WTC11 (cell line): ENCODE measurements around the gene ZBTB25. TPM values are rescaled to one million over a fixed set of nuclear protein-coding genes. Genes with fewer than 3 reads are reported as not detected.

Source experiments
- ATAC-seq: fragments of 200-7000 bp; cut with Tn5 transposase; 2 replicates; pipeline ENCODE4 v1.10.0; 2021; ENCODE audit warnings: mild to moderate bottlenecking, moderate library complexity
- CTCF ChIA-PET: fragments of 300-600 bp; sonication (Branson Sonifier 250); formaldehyde crosslinking; loops from one replicate; lab custom pipeline; 2021; ENCODE audit warnings: antibody characterized with exemption; lab: Charles Lee
- POLR2A ChIA-PET: fragments of 350-600 bp; sonication (Branson Sonifier 250); formaldehyde crosslinking; loops from one replicate; lab custom pipeline; 2021; ENCODE audit warnings: antibody characterized with exemption; lab: Charles Lee
- DNase-seq: peaks from one replicate; pipeline ENCODE4 v3.0.0; 2021; ENCODE audit warnings: low spot score
- H3K27ac Mint-ChIP-seq: 2 replicates; pipeline ENCODE4 v1.8.0; 2021; ENCODE audit warnings: mixed read lengths
- H3K27me3 Mint-ChIP-seq: 2 replicates; pipeline ENCODE4 v1.8.0; 2021; ENCODE audit warnings: low read depth, mild to moderate bottlenecking, moderate library complexity, mixed read lengths
- H3K36me3 Mint-ChIP-seq: 2 replicates; pipeline ENCODE4 v1.8.0; 2021; ENCODE audit warnings: mixed read lengths
- H3K4me1 Mint-ChIP-seq: 2 replicates; pipeline ENCODE4 v1.8.0; 2022; ENCODE audit warnings: mixed read lengths
- H3K4me3 Mint-ChIP-seq: 2 replicates; pipeline ENCODE4 v1.8.0; 2021; ENCODE audit warnings: mild to moderate bottlenecking, moderate library complexity, mixed read lengths
- H3K9me3 Mint-ChIP-seq: 2 replicates; pipeline ENCODE4 v1.8.0; 2021; ENCODE audit warnings: mixed read lengths
- ATF1 ChIP-seq: sonication (generic); formaldehyde crosslinking; IDR thresholded peaks from 2 replicates; pipeline ENCODE4 v1.8.1; 2023; ENCODE audit warnings: mild to moderate bottlenecking, moderate library complexity, missing genetic modification reagents
- CBFB ChIP-seq: sonication (generic); formaldehyde crosslinking; IDR thresholded peaks from 2 replicates; pipeline ENCODE4 v1.8.1; 2022; ENCODE audit warnings: mild to moderate bottlenecking, low read depth, missing genetic modification reagents
- CREB1 ChIP-seq: sonication (generic); formaldehyde crosslinking; IDR thresholded peaks from 2 replicates; pipeline ENCODE4 v1.8.0; 2023; ENCODE audit warnings: mild to moderate bottlenecking, missing genetic modification reagents
- CREM ChIP-seq: sonication (generic); formaldehyde crosslinking; IDR thresholded peaks from 2 replicates; pipeline ENCODE4 v1.8.1; 2022; ENCODE audit warnings: mild to moderate bottlenecking, missing genetic modification reagents, moderate library complexity
- ESRRA ChIP-seq: sonication (generic); formaldehyde crosslinking; IDR thresholded peaks from 2 replicates; pipeline ENCODE4 v1.8.1; 2022; ENCODE audit warnings: mild to moderate bottlenecking, missing genetic modification reagents, borderline replicate concordance
- FOXJ3 ChIP-seq: sonication (generic); formaldehyde crosslinking; IDR thresholded peaks from 2 replicates; pipeline ENCODE4 v1.9.0; 2021; ENCODE audit warnings: missing genetic modification reagents, mild to moderate bottlenecking, borderline replicate concordance
- FOXK1 ChIP-seq: sonication (generic); formaldehyde crosslinking; IDR thresholded peaks from 2 replicates; pipeline ENCODE4 v1.8.0; 2022; ENCODE audit warnings: mild to moderate bottlenecking, moderate library complexity, missing genetic modification reagents
- MYBL2 ChIP-seq: sonication (generic); formaldehyde crosslinking; IDR thresholded peaks from 2 replicates; pipeline ENCODE4 v1.8.1; 2023; ENCODE audit warnings: mild to moderate bottlenecking, moderate library complexity, missing genetic modification reagents
- NFE2L1 ChIP-seq: sonication (generic); formaldehyde crosslinking; IDR thresholded peaks from 2 replicates; pipeline ENCODE4 v1.8.1; 2023; ENCODE audit warnings: missing genetic modification reagents
- NFYB ChIP-seq: sonication (generic); formaldehyde crosslinking; conservative IDR thresholded peaks from 2 replicates; pipeline ENCODE4 v1.8.0; 2022; ENCODE audit warnings: low read depth, missing genetic modification reagents
- NR1H2 ChIP-seq: sonication (generic); formaldehyde crosslinking; IDR thresholded peaks from 2 replicates; pipeline ENCODE4 v1.9.0; 2021; ENCODE audit warnings: mild to moderate bottlenecking, moderate library complexity, missing genetic modification reagents
- PRRX2 ChIP-seq: fragments of 250-450 bp; sonication (Bioruptor Pico); IDR thresholded peaks from 2 replicates; pipeline ENCODE4 v1.8.0; 2021; ENCODE audit warnings: mild to moderate bottlenecking
- RELA ChIP-seq: sonication (generic); formaldehyde crosslinking; IDR thresholded peaks from 2 replicates; pipeline ENCODE4 v1.8.1; 2022; ENCODE audit warnings: missing genetic modification reagents, mild to moderate bottlenecking, borderline replicate concordance
- SMAD3 ChIP-seq: sonication (generic); formaldehyde crosslinking; IDR thresholded peaks from 2 replicates; pipeline ENCODE4 v1.8.0; 2022; ENCODE audit warnings: missing genetic modification reagents, mild to moderate bottlenecking, borderline replicate concordance
- TEAD4 ChIP-seq: sonication (generic); formaldehyde crosslinking; IDR thresholded peaks from 2 replicates; pipeline ENCODE4 v1.8.0; 2022; ENCODE audit warnings: mild to moderate bottlenecking, missing genetic modification reagents
- ZNF423 ChIP-seq: fragments of 250-450 bp; sonication (Bioruptor Pico); IDR thresholded peaks from 2 replicates; pipeline ENCODE4 v2.1.2; 2022; ENCODE audit warnings: mild to moderate bottlenecking, moderate library complexity
- total RNA-seq: library from RNA; stranded (reverse); gene quantifications from 3 replicates; pipeline ENCODE4 v1.2.3, GENCODE V29; 2021
- TF ChIP-seq, protein P1 (sequence below): sonication (generic); formaldehyde crosslinking; IDR thresholded peaks from 2 replicates; pipeline ENCODE4 v1.8.0; 2023; ENCODE audit warnings: missing genetic modification reagents, mild to moderate bottlenecking, borderline replicate concordance
- TF ChIP-seq, protein P2 (sequence below): sonication (generic); formaldehyde crosslinking; IDR thresholded peaks from 2 replicates; pipeline ENCODE4 v1.8.1; 2023; ENCODE audit warnings: mild to moderate bottlenecking, moderate library complexity, missing genetic modification reagents
- TF ChIP-seq, protein P3 (sequence below): sonication (generic); formaldehyde crosslinking; IDR thresholded peaks from 2 replicates; pipeline ENCODE4 v1.8.1; 2022; ENCODE audit warnings: low read depth, missing genetic modification reagents, borderline replicate concordance
- TF ChIP-seq, protein P4 (sequence below): sonication (generic); formaldehyde crosslinking; IDR thresholded peaks from 2 replicates; pipeline ENCODE4 v1.8.0; 2022; ENCODE audit warnings: mild to moderate bottlenecking, missing genetic modification reagents
- TF ChIP-seq, protein P5 (sequence below): sonication (generic); formaldehyde crosslinking; IDR thresholded peaks from 2 replicates; pipeline ENCODE4 v1.8.1; 2022; ENCODE audit warnings: mild to moderate bottlenecking, missing genetic modification reagents, moderate library complexity, borderline replicate concordance
- TF ChIP-seq, protein P6 (sequence below): fragments of 200-600 bp; IDR thresholded peaks from 2 replicates; pipeline ENCODE4 v1.8.0; 2022; ENCODE audit warnings: antibody characterized with exemption
- TF ChIP-seq, protein P7 (sequence below): fragments of 250-450 bp; sonication (Bioruptor Pico); IDR thresholded peaks from 2 replicates; pipeline ENCODE4 v1.9.0; 2021; ENCODE audit warnings: mild to moderate bottlenecking

The ZBTB25 gene
- total RNA-seq, 1 experiment from 2014 or later = 11.9 TPM

DNA sequence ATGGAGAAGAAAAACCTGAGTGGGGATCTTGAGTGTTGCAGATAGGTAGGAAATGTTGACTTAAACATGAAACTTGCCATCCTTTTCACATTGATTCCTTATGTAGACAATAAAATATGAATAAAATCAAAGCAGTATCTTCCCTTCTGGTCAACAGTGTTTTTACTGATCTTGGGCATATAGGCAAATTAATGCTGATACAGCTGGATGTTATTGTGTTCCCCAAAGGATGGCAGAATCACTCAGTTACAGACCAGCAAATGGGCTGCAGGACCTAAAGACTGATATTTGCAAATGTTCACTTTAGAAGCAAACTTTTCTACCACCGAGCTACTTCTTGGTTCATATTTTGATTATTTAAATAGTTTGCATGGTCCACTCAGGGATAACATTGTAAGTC is 81.6 kb downstream of the ZBTB25 start:
- CTCF ChIA-PET = interaction anchor here (2.3 kb wide), 1 partner anchor 8 kb away, joined by 17 read pairs; no protein-coding TSS in a partner anchor

DNA sequence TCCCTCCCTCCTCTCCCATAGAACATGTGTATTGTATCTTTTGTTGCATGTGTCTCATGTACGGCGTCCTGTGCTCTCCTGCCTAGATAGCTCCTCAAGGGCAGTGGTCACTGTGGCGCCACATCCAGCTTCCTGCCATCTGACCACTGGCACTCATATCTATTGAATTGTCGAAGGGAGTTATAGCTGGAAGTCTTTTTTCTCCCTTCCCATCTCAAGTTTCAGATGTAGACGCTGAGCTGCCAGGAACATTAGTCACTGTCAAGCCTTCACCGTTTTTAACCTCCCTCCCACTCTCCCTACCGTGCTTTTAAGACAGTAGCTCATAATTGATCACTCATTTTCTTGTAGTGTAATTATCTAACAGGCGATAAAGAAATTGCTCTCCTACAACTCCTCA is 82.5 kb downstream of the ZBTB25 start:
- DNase-seq (no peak), ATAC-seq (no peak)
- ChIA-PET CTCF (interaction anchor here (0.6 to 2.3 kb wide), 3 partner anchors 9 to 79 kb away, joined by 3 to 17 read pairs (median 3); no protein-coding TSS in a partner anchor), POLR2A (interaction anchor here (0.6 kb wide), 1 partner anchor 40 kb away, joined by 10 read pairs; no protein-coding TSS in a partner anchor)
- H3K36me3 Mint-ChIP-seq = peaks cover 87% of the 10 kb centered on the region
- H3K4me3 Mint-ChIP-seq = no peak overlapping the region
- H3K4me1 Mint-ChIP-seq = no peaks in the 10 kb centered on the region
- H3K27me3 Mint-ChIP-seq = no peaks in the 10 kb centered on the region
- H3K27ac Mint-ChIP-seq = no peak overlapping the region
- no peaks in the 10 kb centered on the region for H3K9me3 Mint-ChIP-seq
- TF ChIP-seq FOXJ3 (CRISPR knock-in tag) (no peak), CREB1 (CRISPR knock-in tag) (no peak), SMAD3 (no peak), FOXK1 (no peak), CREM (CRISPR knock-in tag) (no peak), ATF1 (CRISPR knock-in tag) (no peak), ESRRA (CRISPR knock-in tag) (no peak), PRRX2 (CRISPR knock-in tag) (no peak), RELA (CRISPR knock-in tag) (no peak), NFE2L1 (CRISPR knock-in tag) (no peak), CBFB (CRISPR knock-in tag) (no peak), NFYB (CRISPR knock-in tag) (no peak), NR1H2 (CRISPR knock-in tag) (no peak)
- TF ChIP-seq, protein P1, sequence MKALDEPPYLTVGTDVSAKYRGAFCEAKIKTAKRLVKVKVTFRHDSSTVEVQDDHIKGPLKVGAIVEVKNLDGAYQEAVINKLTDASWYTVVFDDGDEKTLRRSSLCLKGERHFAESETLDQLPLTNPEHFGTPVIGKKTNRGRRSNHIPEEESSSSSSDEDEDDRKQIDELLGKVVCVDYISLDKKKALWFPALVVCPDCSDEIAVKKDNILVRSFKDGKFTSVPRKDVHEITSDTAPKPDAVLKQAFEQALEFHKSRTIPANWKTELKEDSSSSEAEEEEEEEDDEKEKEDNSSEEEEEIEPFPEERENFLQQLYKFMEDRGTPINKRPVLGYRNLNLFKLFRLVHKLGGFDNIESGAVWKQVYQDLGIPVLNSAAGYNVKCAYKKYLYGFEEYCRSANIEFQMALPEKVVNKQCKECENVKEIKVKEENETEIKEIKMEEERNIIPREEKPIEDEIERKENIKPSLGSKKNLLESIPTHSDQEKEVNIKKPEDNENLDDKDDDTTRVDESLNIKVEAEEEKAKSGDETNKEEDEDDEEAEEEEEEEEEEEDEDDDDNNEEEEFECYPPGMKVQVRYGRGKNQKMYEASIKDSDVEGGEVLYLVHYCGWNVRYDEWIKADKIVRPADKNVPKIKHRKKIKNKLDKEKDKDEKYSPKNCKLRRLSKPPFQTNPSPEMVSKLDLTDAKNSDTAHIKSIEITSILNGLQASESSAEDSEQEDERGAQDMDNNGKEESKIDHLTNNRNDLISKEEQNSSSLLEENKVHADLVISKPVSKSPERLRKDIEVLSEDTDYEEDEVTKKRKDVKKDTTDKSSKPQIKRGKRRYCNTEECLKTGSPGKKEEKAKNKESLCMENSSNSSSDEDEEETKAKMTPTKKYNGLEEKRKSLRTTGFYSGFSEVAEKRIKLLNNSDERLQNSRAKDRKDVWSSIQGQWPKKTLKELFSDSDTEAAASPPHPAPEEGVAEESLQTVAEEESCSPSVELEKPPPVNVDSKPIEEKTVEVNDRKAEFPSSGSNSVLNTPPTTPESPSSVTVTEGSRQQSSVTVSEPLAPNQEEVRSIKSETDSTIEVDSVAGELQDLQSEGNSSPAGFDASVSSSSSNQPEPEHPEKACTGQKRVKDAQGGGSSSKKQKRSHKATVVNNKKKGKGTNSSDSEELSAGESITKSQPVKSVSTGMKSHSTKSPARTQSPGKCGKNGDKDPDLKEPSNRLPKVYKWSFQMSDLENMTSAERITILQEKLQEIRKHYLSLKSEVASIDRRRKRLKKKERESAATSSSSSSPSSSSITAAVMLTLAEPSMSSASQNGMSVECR (CRISPR knock-in tag) = no peak
- TF ChIP-seq, protein P2, sequence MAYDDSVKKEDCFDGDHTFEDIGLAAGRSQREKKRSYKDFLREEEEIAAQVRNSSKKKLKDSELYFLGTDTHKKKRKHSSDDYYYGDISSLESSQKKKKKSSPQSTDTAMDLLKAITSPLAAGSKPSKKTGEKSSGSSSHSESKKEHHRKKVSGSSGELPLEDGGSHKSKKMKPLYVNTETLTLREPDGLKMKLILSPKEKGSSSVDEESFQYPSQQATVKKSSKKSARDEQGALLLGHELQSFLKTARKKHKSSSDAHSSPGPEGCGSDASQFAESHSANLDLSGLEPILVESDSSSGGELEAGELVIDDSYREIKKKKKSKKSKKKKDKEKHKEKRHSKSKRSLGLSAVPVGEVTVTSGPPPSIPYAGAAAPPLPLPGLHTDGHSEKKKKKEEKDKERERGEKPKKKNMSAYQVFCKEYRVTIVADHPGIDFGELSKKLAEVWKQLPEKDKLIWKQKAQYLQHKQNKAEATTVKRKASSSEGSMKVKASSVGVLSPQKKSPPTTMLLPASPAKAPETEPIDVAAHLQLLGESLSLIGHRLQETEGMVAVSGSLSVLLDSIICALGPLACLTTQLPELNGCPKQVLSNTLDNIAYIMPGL (CRISPR knock-in tag) = no peak
- TF ChIP-seq, protein P3, sequence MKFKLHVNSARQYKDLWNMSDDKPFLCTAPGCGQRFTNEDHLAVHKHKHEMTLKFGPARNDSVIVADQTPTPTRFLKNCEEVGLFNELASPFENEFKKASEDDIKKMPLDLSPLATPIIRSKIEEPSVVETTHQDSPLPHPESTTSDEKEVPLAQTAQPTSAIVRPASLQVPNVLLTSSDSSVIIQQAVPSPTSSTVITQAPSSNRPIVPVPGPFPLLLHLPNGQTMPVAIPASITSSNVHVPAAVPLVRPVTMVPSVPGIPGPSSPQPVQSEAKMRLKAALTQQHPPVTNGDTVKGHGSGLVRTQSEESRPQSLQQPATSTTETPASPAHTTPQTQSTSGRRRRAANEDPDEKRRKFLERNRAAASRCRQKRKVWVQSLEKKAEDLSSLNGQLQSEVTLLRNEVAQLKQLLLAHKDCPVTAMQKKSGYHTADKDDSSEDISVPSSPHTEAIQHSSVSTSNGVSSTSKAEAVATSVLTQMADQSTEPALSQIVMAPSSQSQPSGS (CRISPR knock-in tag) = no peak
- TF ChIP-seq, protein P4, sequence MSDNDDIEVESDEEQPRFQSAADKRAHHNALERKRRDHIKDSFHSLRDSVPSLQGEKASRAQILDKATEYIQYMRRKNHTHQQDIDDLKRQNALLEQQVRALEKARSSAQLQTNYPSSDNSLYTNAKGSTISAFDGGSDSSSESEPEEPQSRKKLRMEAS = no peak

More for the DNA sequence above, 81.6 kb downstream of the ZBTB25 start:
- H3K9me3 Mint-ChIP-seq = no peaks in the 10 kb centered on the region
- POLR2A ChIA-PET = no interaction called here
- TF ChIP-seq ZNF423 = no peak
- no peak for TF ChIP-seq MYBL2 (CRISPR knock-in tag)
- TF ChIP-seq, protein P5, sequence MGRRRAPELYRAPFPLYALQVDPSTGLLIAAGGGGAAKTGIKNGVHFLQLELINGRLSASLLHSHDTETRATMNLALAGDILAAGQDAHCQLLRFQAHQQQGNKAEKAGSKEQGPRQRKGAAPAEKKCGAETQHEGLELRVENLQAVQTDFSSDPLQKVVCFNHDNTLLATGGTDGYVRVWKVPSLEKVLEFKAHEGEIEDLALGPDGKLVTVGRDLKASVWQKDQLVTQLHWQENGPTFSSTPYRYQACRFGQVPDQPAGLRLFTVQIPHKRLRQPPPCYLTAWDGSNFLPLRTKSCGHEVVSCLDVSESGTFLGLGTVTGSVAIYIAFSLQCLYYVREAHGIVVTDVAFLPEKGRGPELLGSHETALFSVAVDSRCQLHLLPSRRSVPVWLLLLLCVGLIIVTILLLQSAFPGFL (CRISPR knock-in tag) = no peak
- TF ChIP-seq TEAD4 (CRISPR knock-in tag) = no peak
- no peak for TF ChIP-seq NR1H2 (CRISPR knock-in tag)
- TF ChIP-seq SMAD3 = no peak
- no peak for TF ChIP-seq ATF1 (CRISPR knock-in tag)
- TF ChIP-seq, protein P6, sequence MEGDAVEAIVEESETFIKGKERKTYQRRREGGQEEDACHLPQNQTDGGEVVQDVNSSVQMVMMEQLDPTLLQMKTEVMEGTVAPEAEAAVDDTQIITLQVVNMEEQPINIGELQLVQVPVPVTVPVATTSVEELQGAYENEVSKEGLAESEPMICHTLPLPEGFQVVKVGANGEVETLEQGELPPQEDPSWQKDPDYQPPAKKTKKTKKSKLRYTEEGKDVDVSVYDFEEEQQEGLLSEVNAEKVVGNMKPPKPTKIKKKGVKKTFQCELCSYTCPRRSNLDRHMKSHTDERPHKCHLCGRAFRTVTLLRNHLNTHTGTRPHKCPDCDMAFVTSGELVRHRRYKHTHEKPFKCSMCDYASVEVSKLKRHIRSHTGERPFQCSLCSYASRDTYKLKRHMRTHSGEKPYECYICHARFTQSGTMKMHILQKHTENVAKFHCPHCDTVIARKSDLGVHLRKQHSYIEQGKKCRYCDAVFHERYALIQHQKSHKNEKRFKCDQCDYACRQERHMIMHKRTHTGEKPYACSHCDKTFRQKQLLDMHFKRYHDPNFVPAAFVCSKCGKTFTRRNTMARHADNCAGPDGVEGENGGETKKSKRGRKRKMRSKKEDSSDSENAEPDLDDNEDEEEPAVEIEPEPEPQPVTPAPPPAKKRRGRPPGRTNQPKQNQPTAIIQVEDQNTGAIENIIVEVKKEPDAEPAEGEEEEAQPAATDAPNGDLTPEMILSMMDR = no peak
- TF ChIP-seq, protein P7, sequence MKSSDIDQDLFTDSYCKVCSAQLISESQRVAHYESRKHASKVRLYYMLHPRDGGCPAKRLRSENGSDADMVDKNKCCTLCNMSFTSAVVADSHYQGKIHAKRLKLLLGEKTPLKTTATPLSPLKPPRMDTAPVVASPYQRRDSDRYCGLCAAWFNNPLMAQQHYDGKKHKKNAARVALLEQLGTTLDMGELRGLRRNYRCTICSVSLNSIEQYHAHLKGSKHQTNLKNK = no peak
- DNase-seq (no peak), ATAC-seq (no peak)
- peaks cover 86% of the 10 kb centered on the region for H3K36me3 Mint-ChIP-seq
- no peak overlapping the region for H3K4me3 Mint-ChIP-seq
- no peaks in the 10 kb centered on the region for H3K4me1 Mint-ChIP-seq
- no peaks in the 10 kb centered on the region for H3K27me3 Mint-ChIP-seq
- H3K27ac Mint-ChIP-seq = no peak overlapping the region
